SK-N-SH (cell line): Measurements from ENCODE around the gene PRDX5. TPM values are rescaled to one million over a fixed set of nuclear protein-coding genes. Genes with fewer than 3 reads are reported as not detected.
"Not testable (repeated sequence)": the region's sequence is repeated elsewhere in the genome, so short reads cannot be mapped to it uniquely, and the experiment has no call there.

Experiments used
- CTCF ChIA-PET: fragments of 300-600, 350-600 bp; formaldehyde crosslinking; extraction: SDS; loops from one replicate; lab custom pipeline; 2021; lab: Yijun Ruan, JAX
- POLR2A ChIA-PET: fragments of 350-600 bp; sonication (Branson Sonifier 250); formaldehyde crosslinking; extraction: SDS; loops from one replicate; lab custom pipeline; 2020; ENCODE audit warnings: antibody characterized with exemption, inconsistent platforms; lab: Yijun Ruan, JAX
- DNase-seq: peaks from one replicate; pipeline ENCODE4 v3.0.0; 2012
- H2AFZ ChIP-seq: fragments of 200-600 bp; sonication (generic); 2 replicates; pipeline ENCODE4 v1.8.1; 2016; ENCODE audit warnings: antibody characterized with exemption, mild to moderate bottlenecking, low read depth
- H3F3A ChIP-seq: fragments of 200-600 bp; sonication (generic); replicated peaks from 2 replicates; pipeline ENCODE3; 2016; ENCODE audit warnings: antibody characterized with exemption, mild to moderate bottlenecking; ENCODE audit not compliant: insufficient read depth
- H3K27ac ChIP-seq, 2 experiments: fragments of 200-500 bp in 1 of 2; fragments of 200-600 bp in 1 of 2; sonication (Bioruptor generic) in 1 of 2; sonication (generic), shearing (Covaris generic) in 1 of 2; 2 replicates each; pipeline versions ENCODE4 v1.5.1 to v1.6.1; 2014 to 2016; ENCODE audit warnings: low read depth in 2 of 2, inconsistent platforms in 1 of 2, low read length in 1 of 2, mild to moderate bottlenecking in 1 of 2, mixed read lengths in 1 of 2
- H3K27me3 ChIP-seq: fragments of 200-600 bp; sonication (generic), shearing (Covaris generic); 2 replicates; pipeline ENCODE4 v1.6.1; 2016; ENCODE audit warnings: mixed run types; ENCODE audit not compliant: insufficient read depth
- H3K36me3 ChIP-seq, 2 experiments: fragments of 200-500 bp in 1 of 2; fragments of 200-600 bp in 1 of 2; sonication (Bioruptor generic) in 1 of 2; sonication (generic) in 1 of 2; replicated peaks in 1 of 2; 2 replicates each; pipeline versions ENCODE3 to v1.5.1; 2014 to 2016; ENCODE audit warnings: low read length in 1 of 2, mild to moderate bottlenecking in 1 of 2; ENCODE audit not compliant: insufficient read depth in 2 of 2, control insufficient read depth in 1 of 2
- H3K4me1 ChIP-seq, 2 experiments: fragments of 200-500 bp in 1 of 2; fragments of 200-600 bp in 1 of 2; sonication (Bioruptor generic) in 1 of 2; sonication (generic), shearing (Covaris generic) in 1 of 2; 2 replicates each; pipeline versions ENCODE4 v1.5.1 to v1.6.1; 2014 to 2016; ENCODE audit warnings: low read depth in 1 of 2, low read length in 1 of 2, mixed run types in 1 of 2; ENCODE audit not compliant: insufficient read depth in 2 of 2, control insufficient read depth in 1 of 2
- H3K4me2 ChIP-seq: fragments of 200-600 bp; sonication (generic), shearing (Covaris generic); 2 replicates; pipeline ENCODE4 v1.6.1; 2017; ENCODE audit warnings: mixed run types
- H3K4me3 ChIP-seq, 2 experiments: fragments of 200-500 bp in 1 of 2; fragments of 200-600 bp in 1 of 2; sonication (Bioruptor generic) in 1 of 2; sonication (generic), shearing (Covaris generic) in 1 of 2; 2 replicates each; pipeline versions ENCODE4 v1.5.1 to v1.8.1; 2014 to 2016; ENCODE audit warnings: low read depth in 2 of 2, inconsistent platforms in 1 of 2, low read length in 1 of 2, mild to moderate bottlenecking in 1 of 2, mixed read lengths in 1 of 2, moderate library complexity in 1 of 2
- H3K79me2 ChIP-seq: fragments of 200-600 bp; sonication (generic); 2 replicates; pipeline ENCODE4 v1.8.1; 2017; ENCODE audit warnings: mild to moderate bottlenecking; ENCODE audit not compliant: insufficient read depth
- H3K9ac ChIP-seq: fragments of 200-600 bp; sonication (generic); 2 replicates; pipeline ENCODE4 v1.6.1; 2017; ENCODE audit warnings: mixed run types
- H3K9me2 ChIP-seq: fragments of 200-600 bp; sonication (generic); 2 replicates; pipeline ENCODE4 v1.6.1; 2017; ENCODE audit warnings: mixed run types
- H3K9me3 ChIP-seq: fragments of 200-600 bp; sonication (generic); 2 replicates; pipeline ENCODE4 v1.6.1; 2017; ENCODE audit warnings: mixed run types, mild to moderate bottlenecking, moderate library complexity
- H4K20me1 ChIP-seq: fragments of 200-600 bp; sonication (generic); 2 replicates; pipeline ENCODE4 v1.6.1; 2017; ENCODE audit warnings: mild to moderate bottlenecking, mixed run types; ENCODE audit not compliant: insufficient read depth
- CHD2 ChIP-seq: fragments of 150-350 bp; IDR thresholded peaks from 2 replicates; pipeline ENCODE4 v1.6.1; 2018; ENCODE audit warnings: low read length; ENCODE audit not compliant: partially characterized antibody
- GATA2 ChIP-seq: sonication (generic); formaldehyde crosslinking; IDR thresholded peaks from 2 replicates; pipeline ENCODE4 v1.5.0; 2020; ENCODE audit warnings: mild to moderate bottlenecking, missing genetic modification reagents
- JUND ChIP-seq: IDR thresholded peaks from 2 replicates; pipeline ENCODE4 v1.4.0; 2012
- MAX ChIP-seq: IDR thresholded peaks from 2 replicates; pipeline ENCODE4 v1.4.0; 2012; ENCODE audit warnings: low read depth
- MEF2A ChIP-seq: IDR thresholded peaks from 2 replicates; pipeline ENCODE4 v1.4.0; 2012; ENCODE audit warnings: low read depth, borderline replicate concordance
- NRF1 ChIP-seq: IDR thresholded peaks from 2 replicates; pipeline ENCODE4 v1.6.1; 2012; ENCODE audit warnings: low read depth, mild to moderate bottlenecking, low read length
- RAD21 ChIP-seq: IDR thresholded peaks from 2 replicates; pipeline ENCODE4 v1.6.1; 2012; ENCODE audit warnings: mild to moderate bottlenecking, low read length
- RCOR1 ChIP-seq: fragments of 150-350 bp; IDR thresholded peaks from 2 replicates; pipeline ENCODE4 v1.6.1; 2017; ENCODE audit warnings: antibody characterized with exemption, low read length
- SIN3A ChIP-seq: IDR thresholded peaks from 2 replicates; pipeline ENCODE4 v1.6.1; 2012; ENCODE audit warnings: low read depth, mild to moderate bottlenecking, low read length, moderate library complexity, borderline replicate concordance
- SMC3 ChIP-seq: IDR thresholded peaks from 2 replicates; pipeline ENCODE4 v1.6.1; 2012; ENCODE audit warnings: low read depth, low read length, improper control_type of control experiment
- TCF12 ChIP-seq: IDR thresholded peaks from 2 replicates; pipeline ENCODE4 v1.4.0; 2012
- YY1 ChIP-seq: IDR thresholded peaks from 2 replicates; pipeline ENCODE4 v1.4.0; 2012; ENCODE audit warnings: low read depth, mild to moderate bottlenecking
- WGBS: methylation state at CpG from one replicate; pipeline ENCODE4 v1.1.6; 2017; ENCODE audit warnings: low lambda C conversion rate; 5-methylcytosine and 5-hydroxymethylcytosine counted together
- polyA plus RNA-seq, 3 experiments: library from polyadenylated mRNA; depleted of rRNA; stranded (reverse); fragments of >200 nt; gene quantifications; 2 replicates each; pipeline ENCODE4 v1.2.3, GENCODE V29; 2012
- TF ChIP-seq, protein P1 (sequence below): fragments of 150-350 bp; IDR thresholded peaks from 2 replicates; pipeline ENCODE4 v1.6.1; 2016; ENCODE audit warnings: mild to moderate bottlenecking, low read depth, low read length

Gene PRDX5
- polyA plus RNA-seq, 1 of the 3 experiments (the other 2 are of a cell fraction), result 1,000 TPM

DNA sequence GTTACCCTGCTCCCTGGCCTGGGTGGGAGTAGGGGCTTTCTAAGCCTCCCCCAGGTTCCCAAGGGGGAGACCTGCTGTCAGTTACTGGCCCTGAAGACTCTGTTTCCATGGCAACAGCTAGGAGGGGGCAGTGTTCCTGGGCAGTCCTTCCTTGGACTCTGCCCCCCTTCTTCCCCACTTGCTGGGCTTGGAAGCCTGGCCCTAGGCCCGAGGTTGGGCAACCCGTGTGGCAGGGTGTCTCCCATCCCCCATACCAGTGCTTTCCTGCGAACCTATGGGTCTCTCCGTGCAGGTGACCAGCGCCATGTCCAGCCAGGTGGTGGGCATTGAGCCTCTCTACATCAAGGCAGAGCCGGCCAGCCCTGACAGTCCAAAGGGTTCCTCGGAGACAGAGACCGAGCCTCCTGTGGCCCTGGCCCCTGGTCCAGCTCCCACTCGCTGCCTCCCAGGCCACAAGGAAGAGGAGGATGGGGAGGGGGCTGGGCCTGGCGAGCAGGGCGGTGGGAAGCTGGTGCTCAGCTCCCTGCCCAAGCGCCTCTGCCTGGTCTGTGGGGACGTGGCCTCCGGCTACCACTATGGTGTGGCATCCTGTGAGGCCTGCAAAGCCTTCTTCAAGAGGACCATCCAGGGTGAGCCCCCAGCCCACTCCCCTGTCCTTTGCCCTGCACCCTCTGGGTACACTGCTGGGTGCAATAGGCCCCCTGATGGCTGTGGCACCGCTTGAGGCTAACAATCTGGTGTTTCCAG lies 10.9 kb upstream of the PRDX5 start:
- CTCF ChIA-PET, result interaction anchor here (1.0 to 6.7 kb wide), 3 partner anchors 10 to 24 kb away, joined by 3 to 196 read pairs (median 27); partner anchors contain the start of genes BAD, GPR137, KCNK4 and PRDX5
- TF ChIP-seq RCOR1, result no peak
- TF ChIP-seq TCF12, result no peak
- TF ChIP-seq RAD21, result no peak
- no peak for TF ChIP-seq NRF1
- TF ChIP-seq, protein P1, sequence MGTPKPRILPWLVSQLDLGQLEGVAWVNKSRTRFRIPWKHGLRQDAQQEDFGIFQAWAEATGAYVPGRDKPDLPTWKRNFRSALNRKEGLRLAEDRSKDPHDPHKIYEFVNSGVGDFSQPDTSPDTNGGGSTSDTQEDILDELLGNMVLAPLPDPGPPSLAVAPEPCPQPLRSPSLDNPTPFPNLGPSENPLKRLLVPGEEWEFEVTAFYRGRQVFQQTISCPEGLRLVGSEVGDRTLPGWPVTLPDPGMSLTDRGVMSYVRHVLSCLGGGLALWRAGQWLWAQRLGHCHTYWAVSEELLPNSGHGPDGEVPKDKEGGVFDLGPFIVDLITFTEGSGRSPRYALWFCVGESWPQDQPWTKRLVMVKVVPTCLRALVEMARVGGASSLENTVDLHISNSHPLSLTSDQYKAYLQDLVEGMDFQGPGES, result no peak
- no peak for TF ChIP-seq MAX
- Histone ChIP-seq H3K36me3 (peaks cover 0 to 2% of the 10 kb centered on the region in 2 experiments), H4K20me1 (no peaks in the 10 kb centered on the region), H3K4me2 (peak overlapping the region; percentile 99), H2AFZ (no peak overlapping the region), H3K27ac (no peak overlapping the region; a peak in 1 of 4 replicates), H3K9me3 (no peaks in the 10 kb centered on the region), H3K9me2 (no peaks in the 10 kb centered on the region), H3K4me1 (peaks cover 5 to 18% of the 10 kb centered on the region in 2 experiments; a peak in 2 of 4 replicates), H3K79me2 (peaks cover 34% of the 10 kb centered on the region; the same call in 1 of the 2 replicates), H3F3A (peaks cover 12% of the 10 kb centered on the region), H3K27me3 (no peaks in the 10 kb centered on the region), H3K4me3 (peak overlapping the region; percentile 65 to 78), H3K9ac (peak overlapping the region; percentile 65; the same call in 1 of the 2 replicates)
- WGBS, result 70% methylated on average over 9 of the region's 15 CpGs
- DNase-seq, result no peak
- POLR2A ChIA-PET, result interaction anchor here (1.6 kb wide), 1 partner anchor 11 kb away, joined by 9 read pairs; the partner anchor contains the start of gene PRDX5

GRCh38 chr11:64307795-64308194 lies 10.1 kb upstream of the PRDX5 start:
- H3K9me2 ChIP-seq, H3K4me2 ChIP-seq, H3K27ac ChIP-seq, H3K9ac ChIP-seq, H3K4me3 ChIP-seq, H4K20me1 ChIP-seq, H3K9me3 ChIP-seq, H3K27me3 ChIP-seq, CTCF ChIA-PET, H3K36me3 ChIP-seq, H2AFZ ChIP-seq, DNase-seq: not testable (repeated sequence)
- peaks cover 12% of the 10 kb centered on the region for H3F3A ChIP-seq
- 97% methylated on average over 5 of the region's 5 CpGs for WGBS
- peaks cover 5 to 18% of the 10 kb centered on the region in 2 experiments; a peak in 2 of 4 replicates for H3K4me1 ChIP-seq
- peaks cover 34% of the 10 kb centered on the region; the same call in 1 of the 2 replicates for H3K79me2 ChIP-seq
- POLR2A ChIA-PET, result interaction anchor here (1.6 kb wide), 1 partner anchor 10 kb away, joined by 9 read pairs; the partner anchor contains the start of gene PRDX5

- peaks cover 6% of the 10 kb centered on the region for H3F3A ChIP-seq
- H3K27ac ChIP-seq, result no peak overlapping the region; a peak in 1 of 4 replicates
- no peak overlapping the region for H3K4me3 ChIP-seq
- no peak for TF ChIP-seq JUND
- no peak for TF ChIP-seq SIN3A
- TF ChIP-seq RAD21, result no peak
- no peak for TF ChIP-seq CHD2
- no peak for TF ChIP-seq MAX
- TF ChIP-seq GATA2 (CRISPR knock-in tag), result no peak
- no peak for TF ChIP-seq YY1
- no peak for TF ChIP-seq SMC3
- TF ChIP-seq MEF2A, result no peak
- no peak for DNase-seq
- ChIA-PET CTCF (interaction anchor here (0.9 to 1.9 kb wide), 7 partner anchors 8 to 800 kb away, joined by 3 to 8 read pairs (median 4); partner anchors contain the start of genes CATSPERZ and ESRRA), POLR2A (no interaction called here)
- H3K9ac ChIP-seq, result no peak overlapping the region
- no peaks in the 10 kb centered on the region for H3K9me3 ChIP-seq
- H3K4me2 ChIP-seq, result no peak overlapping the region
- H3K9me2 ChIP-seq, result no peaks in the 10 kb centered on the region
- 95% methylated on average over 10 of the region's 10 CpGs for WGBS
- peaks cover 0 to 20% of the 10 kb centered on the region in 2 experiments for H3K36me3 ChIP-seq
- no peaks in the 10 kb centered on the region for H4K20me1 ChIP-seq
- H3K4me1 ChIP-seq, result peaks cover 0 to 7% of the 10 kb centered on the region in 2 experiments; a peak in 2 of 4 replicates
- no peak overlapping the region for H2AFZ ChIP-seq
- peaks cover 27% of the 10 kb centered on the region for H3K79me2 ChIP-seq
- no peaks in the 10 kb centered on the region for H3K27me3 ChIP-seq
Measured at GRCh38 chr11:64312947-64313346, 5.0 kb upstream of the PRDX5 start.
